MM.1S (cell line): Measurements from ENCODE around the gene FOXP2.

Experiments used
- CTCF ChIP-seq: fragments of 300-600 bp; sonication (generic); IDR thresholded peaks from 2 replicates; pipeline ENCODE4 v1.5.1; 2016; ENCODE audit warnings: antibody characterized with exemption, low read length, mixed read lengths
- EZH2 ChIP-seq: fragments of 300-600 bp; sonication (generic); optimal IDR thresholded peaks from 2 replicates; pipeline ENCODE3; 2017; ENCODE audit warnings: low read depth, mild to moderate bottlenecking, antibody characterized with exemption, low read length, mixed read lengths
- EZH2phosphoT487 ChIP-seq: fragments of 300-600 bp; sonication (generic); IDR thresholded peaks from 2 replicates; pipeline ENCODE4 v1.6.1; 2018; ENCODE audit warnings: antibody characterized with exemption, low read length

- TF ChIP-seq EZH2: no peak
- TF ChIP-seq CTCF: no peak
- TF ChIP-seq EZH2phosphoT487: no peak
Observed at GRCh38 chr7:114472896-114473512, 58.4 kb downstream of the FOXP2 start.
